Measurements from ENCODE around the gene CREB3L2. TPM values are rescaled to one million over a fixed set of nuclear protein-coding genes. Genes with fewer than 3 reads are reported as not detected.
"Not testable (repeated sequence)": the region's sequence is repeated elsewhere in the genome, so short reads cannot be mapped to it uniquely, and the experiment has no call there.

The CREB3L2 gene
- total RNA-seq, 2 donors from 2014 or later, result 45.8 to 46.0 TPM

DNA sequence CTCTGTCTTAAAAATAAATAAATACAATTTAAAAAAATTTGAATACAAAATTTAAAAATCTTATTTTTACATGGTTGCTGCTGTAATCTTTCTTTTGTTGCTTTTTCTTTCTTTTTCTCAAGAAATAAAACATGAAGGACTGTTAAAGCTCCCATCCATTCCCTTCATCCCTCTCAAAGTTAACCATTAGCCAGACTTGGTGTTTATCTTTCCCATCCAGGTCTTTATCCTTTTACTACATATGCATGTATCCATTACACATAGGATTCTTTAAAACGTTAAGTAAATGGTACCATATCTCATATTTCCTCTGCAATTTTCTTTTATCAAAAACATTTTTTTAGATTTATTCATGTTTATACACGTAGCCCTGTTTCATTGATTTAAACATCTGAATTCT, 70.1 kb downstream of the CREB3L2 start:
- intact Hi-C loops (cut with DNase I), result no loop called here
- no peaks in the 10 kb centered on the region for H3K9me3 ChIP-seq
- no peaks in the 10 kb centered on the region for H3K27me3 ChIP-seq
- H3K4me1 ChIP-seq, result peaks cover 15% of the 10 kb centered on the region
- no peak overlapping the region for H3K4me3 ChIP-seq
- H3K36me3 ChIP-seq, result no peaks in the 10 kb centered on the region
- DNase-seq, result no peak
- no peak for TF ChIP-seq CTCF (IDR thresholded peaks at IDR 0.05)
- H3K9ac ChIP-seq (ENCODE audit: low read depth in 2 of 2, low read length in 2 of 2), result no peak overlapping the region
- no peak overlapping the region for H3K27ac ChIP-seq

- no peak for TF ChIP-seq CTCF (IDR thresholded peaks at IDR 0.05)
- intact Hi-C loops (cut with DNase I), result no loop called here
- Histone ChIP-seq H3K36me3 (no peaks in the 10 kb centered on the region), H3K27me3 (no peaks in the 10 kb centered on the region), H3K9me3 (no peaks in the 10 kb centered on the region), H3K4me1 (peaks cover 8% of the 10 kb centered on the region), H3K4me3 (no peak overlapping the region), H3K27ac (no peak overlapping the region), H3K9ac (ENCODE audit: low read depth in 2 of 2, low read length in 2 of 2) (no peak overlapping the region)
- DNase-seq, result no peak
Observed at GRCh38 chr7:137930581-137930980, 71.3 kb downstream of the CREB3L2 start.

DNA sequence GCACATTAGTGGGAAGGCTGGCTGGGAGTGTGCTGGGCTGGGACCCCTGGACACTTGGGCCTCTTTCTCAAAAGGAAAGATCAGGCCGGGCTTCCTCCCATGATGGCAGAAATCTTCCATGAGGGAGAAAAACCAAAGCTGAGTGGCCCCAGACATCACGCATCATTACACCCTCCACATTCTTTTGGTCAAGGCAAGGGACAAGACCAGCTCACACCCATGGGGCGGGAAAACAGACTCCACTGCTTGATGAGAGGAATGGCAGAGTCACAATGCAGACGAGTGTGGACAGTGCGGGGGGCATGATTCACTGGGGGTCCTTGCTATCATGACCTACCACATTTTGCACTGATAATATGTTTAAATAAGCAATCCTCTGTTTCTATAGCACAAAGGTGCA, 73.3 kb downstream of the CREB3L2 start:
- TF ChIP-seq CTCF (IDR thresholded peaks at IDR 0.05), result no peak
- intact Hi-C loops (cut with DNase I), result no loop called here

DNA sequence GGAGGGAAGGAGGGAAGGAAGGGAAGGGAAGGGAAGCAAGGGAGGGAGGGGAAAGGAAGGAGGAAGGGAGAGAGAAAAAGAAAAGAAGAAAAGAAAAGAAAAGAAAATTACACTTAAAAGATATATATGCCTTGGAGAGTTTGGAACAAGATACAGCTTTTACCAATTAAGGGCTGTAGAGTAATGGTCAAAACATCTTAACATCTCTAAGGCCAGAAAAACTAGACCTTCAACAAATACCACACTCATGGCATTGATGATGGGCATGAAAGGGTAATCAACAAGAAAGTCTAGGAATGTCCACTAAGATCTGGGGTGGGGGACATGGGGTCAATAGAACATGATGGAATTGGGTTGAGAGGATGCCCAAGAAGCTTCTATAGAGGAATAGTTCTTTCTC, 74.5 kb downstream of the CREB3L2 start:
- Histone ChIP-seq H3K9ac (ENCODE audit: low read depth in 2 of 2, low read length in 2 of 2) (no peak overlapping the region), H3K9me3 (no peaks in the 10 kb centered on the region), H3K27ac (no peak overlapping the region), H3K4me1 (peaks cover 3% of the 10 kb centered on the region), H3K27me3 (no peaks in the 10 kb centered on the region), H3K36me3 (no peaks in the 10 kb centered on the region), H3K4me3 (no peak overlapping the region)
- intact Hi-C loops (cut with DNase I), result no loop called here
- DNase-seq, result no peak
- TF ChIP-seq CTCF (IDR thresholded peaks at IDR 0.05), result no peak

More for the DNA sequence above, 73.3 kb downstream of the CREB3L2 start:
- Histone ChIP-seq H3K4me1 (peaks cover 8% of the 10 kb centered on the region), H3K9me3 (no peaks in the 10 kb centered on the region), H3K9ac (ENCODE audit: low read depth in 2 of 2, low read length in 2 of 2) (no peak overlapping the region), H3K27ac (no peak overlapping the region), H3K36me3 (no peaks in the 10 kb centered on the region), H3K27me3 (no peaks in the 10 kb centered on the region), H3K4me3 (no peak overlapping the region)
- no peak for DNase-seq

DNA sequence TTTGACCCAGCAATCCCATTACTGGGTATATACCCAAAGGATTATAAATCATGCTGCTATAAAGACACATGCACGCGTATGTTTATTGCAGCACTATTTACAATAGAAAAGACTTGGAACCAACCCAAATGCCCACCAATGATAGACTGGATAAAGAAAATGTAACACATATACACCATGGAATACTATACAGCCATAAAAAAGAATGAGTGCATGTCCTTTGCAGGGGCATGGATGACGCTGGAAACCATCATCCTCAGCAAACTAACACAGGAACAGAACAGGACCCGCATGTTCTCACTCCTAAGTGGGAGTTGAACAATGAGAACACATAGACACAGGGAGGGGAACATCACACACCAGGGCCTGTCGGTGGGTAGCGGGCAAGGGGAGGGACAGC, 75.7 kb downstream of the CREB3L2 start:
- H3K9me3 ChIP-seq; H3K4me1 ChIP-seq; H3K36me3 ChIP-seq; intact Hi-C loops (cut with DNase I); H3K27me3 ChIP-seq; H3K9ac ChIP-seq (ENCODE audit: low read depth in 2 of 2, low read length in 2 of 2); DNase-seq; H3K4me3 ChIP-seq; H3K27ac ChIP-seq: not testable (repeated sequence)

- no peak for TF ChIP-seq CTCF (IDR thresholded peaks at IDR 0.05)
Observed at GRCh38 chr7:137925754-137926153, 76.1 kb downstream of the CREB3L2 start.

More at GRCh38 chr7:137925754-137926153, 76.1 kb downstream of the CREB3L2 start:
- DNase-seq, result no peak
- Histone ChIP-seq H3K4me1 (no peaks in the 10 kb centered on the region), H3K4me3 (no peak overlapping the region), H3K27ac (no peak overlapping the region), H3K9ac (ENCODE audit: low read depth in 2 of 2, low read length in 2 of 2) (no peak overlapping the region), H3K9me3 (no peaks in the 10 kb centered on the region), H3K27me3 (no peaks in the 10 kb centered on the region), H3K36me3 (no peaks in the 10 kb centered on the region)
- intact Hi-C loops (cut with DNase I), result no loop called here

Measured in colonic mucosa (tissue), 4 donors.